SK-N-SH (cell line): Measurements from ENCODE around the gene NOC2L. TPM values are rescaled to one million over a fixed set of nuclear protein-coding genes. Genes with fewer than 3 reads are reported as not detected.

Source experiments
- CTCF ChIA-PET: fragments of 300-600, 350-600 bp; formaldehyde crosslinking; extraction: SDS; loops from one replicate; lab custom pipeline; 2021; lab: Yijun Ruan, JAX
- POLR2A ChIA-PET: fragments of 350-600 bp; sonication (Branson Sonifier 250); formaldehyde crosslinking; extraction: SDS; loops from one replicate; lab custom pipeline; 2020; ENCODE audit warnings: antibody characterized with exemption, inconsistent platforms; lab: Yijun Ruan, JAX
- DNase-seq: peaks from one replicate; pipeline ENCODE4 v3.0.0; 2012
- H2AFZ ChIP-seq: fragments of 200-600 bp; sonication (generic); 2 replicates; pipeline ENCODE4 v1.8.1; 2016; ENCODE audit warnings: antibody characterized with exemption, mild to moderate bottlenecking, low read depth
- H3F3A ChIP-seq: fragments of 200-600 bp; sonication (generic); replicated peaks from 2 replicates; pipeline ENCODE3; 2016; ENCODE audit warnings: antibody characterized with exemption, mild to moderate bottlenecking; ENCODE audit not compliant: insufficient read depth
- H3K27ac ChIP-seq, 2 experiments: fragments of 200-500 bp in 1 of 2; fragments of 200-600 bp in 1 of 2; sonication (Bioruptor generic) in 1 of 2; sonication (generic), shearing (Covaris generic) in 1 of 2; 2 replicates each; pipeline versions ENCODE4 v1.5.1 to v1.6.1; 2014 to 2016; ENCODE audit warnings: low read depth in 2 of 2, inconsistent platforms in 1 of 2, low read length in 1 of 2, mild to moderate bottlenecking in 1 of 2, mixed read lengths in 1 of 2
- H3K27me3 ChIP-seq: fragments of 200-600 bp; sonication (generic), shearing (Covaris generic); 2 replicates; pipeline ENCODE4 v1.6.1; 2016; ENCODE audit warnings: mixed run types; ENCODE audit not compliant: insufficient read depth
- H3K36me3 ChIP-seq, 2 experiments: fragments of 200-500 bp in 1 of 2; fragments of 200-600 bp in 1 of 2; sonication (Bioruptor generic) in 1 of 2; sonication (generic) in 1 of 2; replicated peaks in 1 of 2; 2 replicates each; pipeline versions ENCODE3 to v1.5.1; 2014 to 2016; ENCODE audit warnings: low read length in 1 of 2, mild to moderate bottlenecking in 1 of 2; ENCODE audit not compliant: insufficient read depth in 2 of 2, control insufficient read depth in 1 of 2
- H3K4me1 ChIP-seq, 2 experiments: fragments of 200-500 bp in 1 of 2; fragments of 200-600 bp in 1 of 2; sonication (Bioruptor generic) in 1 of 2; sonication (generic), shearing (Covaris generic) in 1 of 2; 2 replicates each; pipeline versions ENCODE4 v1.5.1 to v1.6.1; 2014 to 2016; ENCODE audit warnings: low read depth in 1 of 2, low read length in 1 of 2, mixed run types in 1 of 2; ENCODE audit not compliant: insufficient read depth in 2 of 2, control insufficient read depth in 1 of 2
- H3K4me2 ChIP-seq: fragments of 200-600 bp; sonication (generic), shearing (Covaris generic); 2 replicates; pipeline ENCODE4 v1.6.1; 2017; ENCODE audit warnings: mixed run types
- H3K4me3 ChIP-seq, 2 experiments: fragments of 200-500 bp in 1 of 2; fragments of 200-600 bp in 1 of 2; sonication (Bioruptor generic) in 1 of 2; sonication (generic), shearing (Covaris generic) in 1 of 2; 2 replicates each; pipeline versions ENCODE4 v1.5.1 to v1.8.1; 2014 to 2016; ENCODE audit warnings: low read depth in 2 of 2, inconsistent platforms in 1 of 2, low read length in 1 of 2, mild to moderate bottlenecking in 1 of 2, mixed read lengths in 1 of 2, moderate library complexity in 1 of 2
- H3K79me2 ChIP-seq: fragments of 200-600 bp; sonication (generic); 2 replicates; pipeline ENCODE4 v1.8.1; 2017; ENCODE audit warnings: mild to moderate bottlenecking; ENCODE audit not compliant: insufficient read depth
- H3K9ac ChIP-seq: fragments of 200-600 bp; sonication (generic); 2 replicates; pipeline ENCODE4 v1.6.1; 2017; ENCODE audit warnings: mixed run types
- H3K9me2 ChIP-seq: fragments of 200-600 bp; sonication (generic); 2 replicates; pipeline ENCODE4 v1.6.1; 2017; ENCODE audit warnings: mixed run types
- H3K9me3 ChIP-seq: fragments of 200-600 bp; sonication (generic); 2 replicates; pipeline ENCODE4 v1.6.1; 2017; ENCODE audit warnings: mixed run types, mild to moderate bottlenecking, moderate library complexity
- H4K20me1 ChIP-seq: fragments of 200-600 bp; sonication (generic); 2 replicates; pipeline ENCODE4 v1.6.1; 2017; ENCODE audit warnings: mild to moderate bottlenecking, mixed run types; ENCODE audit not compliant: insufficient read depth
- ELF1 ChIP-seq: IDR thresholded peaks from 2 replicates; pipeline ENCODE4 v1.4.0; 2012
- FOXJ3 ChIP-seq: sonication (generic); formaldehyde crosslinking; IDR thresholded peaks from 2 replicates; pipeline ENCODE4 v1.5.1; 2020; ENCODE audit warnings: mild to moderate bottlenecking, missing genetic modification reagents
- GABPA ChIP-seq: IDR thresholded peaks from 2 replicates; pipeline ENCODE4 v1.4.0; 2012; ENCODE audit warnings: low read depth, mild to moderate bottlenecking
- MEF2A ChIP-seq: IDR thresholded peaks from 2 replicates; pipeline ENCODE4 v1.4.0; 2012; ENCODE audit warnings: low read depth, borderline replicate concordance
- MXI1 ChIP-seq: IDR thresholded peaks from 2 replicates; pipeline ENCODE4 v1.6.1; 2012; ENCODE audit warnings: mild to moderate bottlenecking, low read depth, low read length, improper control_type of control experiment
- NRF1 ChIP-seq: IDR thresholded peaks from 2 replicates; pipeline ENCODE4 v1.6.1; 2012; ENCODE audit warnings: low read depth, mild to moderate bottlenecking, low read length
- POLR2AphosphoS5 ChIP-seq: IDR thresholded peaks from 2 replicates; pipeline ENCODE4 v1.6.1; 2012; ENCODE audit warnings: low read depth, low read length
- RCOR1 ChIP-seq: fragments of 150-350 bp; IDR thresholded peaks from 2 replicates; pipeline ENCODE4 v1.6.1; 2017; ENCODE audit warnings: antibody characterized with exemption, low read length
- SIN3A ChIP-seq: IDR thresholded peaks from 2 replicates; pipeline ENCODE4 v1.6.1; 2012; ENCODE audit warnings: low read depth, mild to moderate bottlenecking, low read length, moderate library complexity, borderline replicate concordance
- SMC3 ChIP-seq: IDR thresholded peaks from 2 replicates; pipeline ENCODE4 v1.6.1; 2012; ENCODE audit warnings: low read depth, low read length, improper control_type of control experiment
- TAF1 ChIP-seq: IDR thresholded peaks from 2 replicates; pipeline ENCODE4 v1.6.1; 2012; ENCODE audit warnings: low read depth, mild to moderate bottlenecking, low read length, moderate library complexity, borderline replicate concordance
- TEAD4 ChIP-seq: IDR thresholded peaks from 2 replicates; pipeline ENCODE4 v1.4.0; 2012; ENCODE audit warnings: mild to moderate bottlenecking, borderline replicate concordance; ENCODE audit not compliant: insufficient read depth
- YY1 ChIP-seq: IDR thresholded peaks from 2 replicates; pipeline ENCODE4 v1.4.0; 2012; ENCODE audit warnings: low read depth, mild to moderate bottlenecking
- WGBS: methylation state at CpG from one replicate; pipeline ENCODE4 v1.1.6; 2017; ENCODE audit warnings: low lambda C conversion rate; 5-methylcytosine and 5-hydroxymethylcytosine counted together
- polyA plus RNA-seq, 3 experiments: library from polyadenylated mRNA; depleted of rRNA; stranded (reverse); fragments of >200 nt; gene quantifications; 2 replicates each; pipeline ENCODE4 v1.2.3, GENCODE V29; 2012
- TF ChIP-seq, protein P1 (sequence below): IDR thresholded peaks from 2 replicates; pipeline ENCODE4 v1.4.0; 2012; ENCODE audit warnings: low read depth, borderline replicate concordance
- TF ChIP-seq, protein P2 (sequence below): fragments of 150-350 bp; IDR thresholded peaks from 2 replicates; pipeline ENCODE4 v1.6.1; 2017; ENCODE audit warnings: antibody characterized with exemption, low read length, low read depth, borderline replicate concordance
- TF ChIP-seq, protein P3 (sequence below): IDR thresholded peaks from 2 replicates; pipeline ENCODE4 v1.4.0; 2012; ENCODE audit warnings: low read depth, borderline replicate concordance
- TF ChIP-seq, protein P4 (sequence below): fragments of 200-600 bp; sonication (generic); IDR thresholded peaks from 2 replicates; pipeline ENCODE4 v1.6.1; 2017; ENCODE audit warnings: antibody characterized with exemption, mild to moderate bottlenecking, moderate library complexity
- TF ChIP-seq, protein P5 (sequence below): IDR thresholded peaks from 2 replicates; pipeline ENCODE4; 2012
- TF ChIP-seq, protein P6 (sequence below): IDR thresholded peaks from 2 replicates; pipeline ENCODE4 v1.4.0; 2012; ENCODE audit warnings: low read depth

The NOC2L gene
- polyA plus RNA-seq, 1 of the 3 experiments (the other 2 are of a cell fraction), result 124 TPM

DNA sequence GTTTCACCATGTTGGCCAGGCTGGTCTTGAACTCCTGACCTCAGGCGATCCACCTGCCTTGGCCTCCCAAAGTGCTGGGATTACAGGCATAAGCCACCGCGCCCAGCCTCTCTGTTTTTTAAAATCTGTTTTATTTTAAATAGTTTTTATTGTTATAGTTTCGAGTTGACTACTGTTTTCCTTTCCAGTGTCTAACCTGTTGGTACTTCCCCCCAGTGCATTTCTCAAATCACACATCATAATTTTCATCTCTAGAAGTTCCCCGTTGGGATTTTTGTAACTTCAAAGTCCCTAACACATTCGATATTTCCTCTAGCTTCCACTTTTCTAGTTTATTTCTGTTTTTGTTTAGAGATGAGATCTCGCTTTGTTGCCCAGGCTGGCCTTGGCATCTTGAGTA lies 33.3 kb upstream of the NOC2L start:
- H4K20me1 ChIP-seq, result no peaks in the 10 kb centered on the region
- H3K79me2 ChIP-seq, result no peaks in the 10 kb centered on the region
- H3K9me2 ChIP-seq, result no peaks in the 10 kb centered on the region
- no peak overlapping the region for H3K4me2 ChIP-seq
- H3K4me1 ChIP-seq, result peaks cover 0 to 3% of the 10 kb centered on the region in 2 experiments; a peak in 1 of 4 replicates
- ChIA-PET POLR2A (no interaction called here), CTCF (interaction anchor here (0.8 to 13.2 kb wide), 8 partner anchors 9 to 129 kb away, joined by 3 to 246 read pairs (median 5); partner anchors contain the start of gene PERM1)
- 73% methylated on average over 7 of the region's 7 CpGs for WGBS
- H3K4me3 ChIP-seq, result no peak overlapping the region
- no peaks in the 10 kb centered on the region for H3F3A ChIP-seq
- H3K27me3 ChIP-seq, result peaks cover 14% of the 10 kb centered on the region; the same call in 1 of the 2 replicates
- TF ChIP-seq SIN3A (no peak), GABPA (no peak), POLR2AphosphoS5 (no peak), YY1 (no peak)
- TF ChIP-seq, protein P1, sequence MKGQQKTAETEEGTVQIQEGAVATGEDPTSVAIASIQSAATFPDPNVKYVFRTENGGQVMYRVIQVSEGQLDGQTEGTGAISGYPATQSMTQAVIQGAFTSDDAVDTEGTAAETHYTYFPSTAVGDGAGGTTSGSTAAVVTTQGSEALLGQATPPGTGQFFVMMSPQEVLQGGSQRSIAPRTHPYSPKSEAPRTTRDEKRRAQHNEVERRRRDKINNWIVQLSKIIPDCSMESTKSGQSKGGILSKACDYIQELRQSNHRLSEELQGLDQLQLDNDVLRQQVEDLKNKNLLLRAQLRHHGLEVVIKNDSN, result no peak
- TF ChIP-seq, protein P2, sequence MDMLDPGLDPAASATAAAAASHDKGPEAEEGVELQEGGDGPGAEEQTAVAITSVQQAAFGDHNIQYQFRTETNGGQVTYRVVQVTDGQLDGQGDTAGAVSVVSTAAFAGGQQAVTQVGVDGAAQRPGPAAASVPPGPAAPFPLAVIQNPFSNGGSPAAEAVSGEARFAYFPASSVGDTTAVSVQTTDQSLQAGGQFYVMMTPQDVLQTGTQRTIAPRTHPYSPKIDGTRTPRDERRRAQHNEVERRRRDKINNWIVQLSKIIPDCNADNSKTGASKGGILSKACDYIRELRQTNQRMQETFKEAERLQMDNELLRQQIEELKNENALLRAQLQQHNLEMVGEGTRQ, result no peak
- TF ChIP-seq, protein P3, sequence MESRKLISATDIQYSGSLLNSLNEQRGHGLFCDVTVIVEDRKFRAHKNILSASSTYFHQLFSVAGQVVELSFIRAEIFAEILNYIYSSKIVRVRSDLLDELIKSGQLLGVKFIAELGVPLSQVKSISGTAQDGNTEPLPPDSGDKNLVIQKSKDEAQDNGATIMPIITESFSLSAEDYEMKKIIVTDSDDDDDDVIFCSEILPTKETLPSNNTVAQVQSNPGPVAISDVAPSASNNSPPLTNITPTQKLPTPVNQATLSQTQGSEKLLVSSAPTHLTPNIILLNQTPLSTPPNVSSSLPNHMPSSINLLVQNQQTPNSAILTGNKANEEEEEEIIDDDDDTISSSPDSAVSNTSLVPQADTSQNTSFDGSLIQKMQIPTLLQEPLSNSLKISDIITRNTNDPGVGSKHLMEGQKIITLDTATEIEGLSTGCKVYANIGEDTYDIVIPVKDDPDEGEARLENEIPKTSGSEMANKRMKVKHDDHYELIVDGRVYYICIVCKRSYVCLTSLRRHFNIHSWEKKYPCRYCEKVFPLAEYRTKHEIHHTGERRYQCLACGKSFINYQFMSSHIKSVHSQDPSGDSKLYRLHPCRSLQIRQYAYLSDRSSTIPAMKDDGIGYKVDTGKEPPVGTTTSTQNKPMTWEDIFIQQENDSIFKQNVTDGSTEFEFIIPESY, result no peak
- TF ChIP-seq, protein P4, sequence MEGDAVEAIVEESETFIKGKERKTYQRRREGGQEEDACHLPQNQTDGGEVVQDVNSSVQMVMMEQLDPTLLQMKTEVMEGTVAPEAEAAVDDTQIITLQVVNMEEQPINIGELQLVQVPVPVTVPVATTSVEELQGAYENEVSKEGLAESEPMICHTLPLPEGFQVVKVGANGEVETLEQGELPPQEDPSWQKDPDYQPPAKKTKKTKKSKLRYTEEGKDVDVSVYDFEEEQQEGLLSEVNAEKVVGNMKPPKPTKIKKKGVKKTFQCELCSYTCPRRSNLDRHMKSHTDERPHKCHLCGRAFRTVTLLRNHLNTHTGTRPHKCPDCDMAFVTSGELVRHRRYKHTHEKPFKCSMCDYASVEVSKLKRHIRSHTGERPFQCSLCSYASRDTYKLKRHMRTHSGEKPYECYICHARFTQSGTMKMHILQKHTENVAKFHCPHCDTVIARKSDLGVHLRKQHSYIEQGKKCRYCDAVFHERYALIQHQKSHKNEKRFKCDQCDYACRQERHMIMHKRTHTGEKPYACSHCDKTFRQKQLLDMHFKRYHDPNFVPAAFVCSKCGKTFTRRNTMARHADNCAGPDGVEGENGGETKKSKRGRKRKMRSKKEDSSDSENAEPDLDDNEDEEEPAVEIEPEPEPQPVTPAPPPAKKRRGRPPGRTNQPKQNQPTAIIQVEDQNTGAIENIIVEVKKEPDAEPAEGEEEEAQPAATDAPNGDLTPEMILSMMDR, result no peak
- peaks cover 4% of the 10 kb centered on the region; the same call in 1 of the 2 replicates for H3K9me3 ChIP-seq
- no peak overlapping the region for H3K27ac ChIP-seq
- H3K9ac ChIP-seq, result no peak overlapping the region
- no peaks in the 10 kb centered on the region for H3K36me3 ChIP-seq
- no peak for DNase-seq
- no peak overlapping the region for H2AFZ ChIP-seq

DNA sequence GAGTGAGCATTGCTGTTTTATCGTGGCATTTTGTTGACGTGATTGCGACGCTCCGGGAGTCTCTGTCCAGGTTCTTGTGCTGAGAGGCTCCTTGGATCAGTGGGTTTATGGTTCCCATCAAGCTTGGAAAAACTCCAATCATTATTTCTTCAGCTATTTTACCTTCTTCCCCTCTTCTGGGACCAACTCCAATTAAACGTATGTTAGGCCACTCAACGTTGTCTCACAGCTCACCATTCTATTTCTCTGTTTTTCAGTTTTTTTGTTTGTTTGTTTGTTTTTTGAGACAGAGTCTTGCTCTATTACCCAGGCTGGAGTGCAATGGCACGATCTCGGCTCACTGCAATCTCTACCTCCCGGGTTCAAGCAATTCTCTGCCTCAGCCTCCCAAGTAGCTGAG lies 32.8 kb upstream of the NOC2L start:
- Histone ChIP-seq H3K79me2 (no peaks in the 10 kb centered on the region), H3K27ac (no peak overlapping the region), H3F3A (no peaks in the 10 kb centered on the region), H3K36me3 (no peaks in the 10 kb centered on the region), H3K27me3 (peaks cover 16% of the 10 kb centered on the region; the same call in 1 of the 2 replicates), H3K4me3 (no peak overlapping the region), H3K9me2 (no peaks in the 10 kb centered on the region), H3K4me1 (peaks cover 0 to 3% of the 10 kb centered on the region in 2 experiments; a peak in 1 of 4 replicates), H3K4me2 (no peak overlapping the region), H4K20me1 (no peaks in the 10 kb centered on the region), H3K9ac (no peak overlapping the region), H2AFZ (no peak overlapping the region), H3K9me3 (peaks cover 4% of the 10 kb centered on the region; the same call in 1 of the 2 replicates)
- CTCF ChIA-PET, result interaction anchor here (0.9 to 13.2 kb wide), 7 partner anchors 9 to 130 kb away, joined by 3 to 246 read pairs (median 6); partner anchors contain the start of gene PERM1
- POLR2A ChIA-PET, result no interaction called here
- 90% methylated on average over 10 of the region's 10 CpGs for WGBS
- DNase-seq, result no peak
- TF ChIP-seq, protein P2, result no peak
- TF ChIP-seq FOXJ3 (CRISPR knock-in tag), result no peak
- no peak for TF ChIP-seq SMC3
- TF ChIP-seq MXI1, result no peak
- TF ChIP-seq TEAD4, result no peak
- TF ChIP-seq, protein P5, sequence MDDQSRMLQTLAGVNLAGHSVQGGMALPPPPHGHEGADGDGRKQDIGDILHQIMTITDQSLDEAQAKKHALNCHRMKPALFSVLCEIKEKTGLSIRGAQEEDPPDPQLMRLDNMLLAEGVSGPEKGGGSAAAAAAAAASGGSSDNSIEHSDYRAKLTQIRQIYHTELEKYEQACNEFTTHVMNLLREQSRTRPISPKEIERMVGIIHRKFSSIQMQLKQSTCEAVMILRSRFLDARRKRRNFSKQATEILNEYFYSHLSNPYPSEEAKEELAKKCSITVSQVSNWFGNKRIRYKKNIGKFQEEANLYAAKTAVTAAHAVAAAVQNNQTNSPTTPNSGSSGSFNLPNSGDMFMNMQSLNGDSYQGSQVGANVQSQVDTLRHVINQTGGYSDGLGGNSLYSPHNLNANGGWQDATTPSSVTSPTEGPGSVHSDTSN, result no peak
- no peak for TF ChIP-seq TAF1
- TF ChIP-seq MEF2A, result no peak
- TF ChIP-seq YY1, result no peak
- TF ChIP-seq SIN3A, result no peak
- no peak for TF ChIP-seq RCOR1
- TF ChIP-seq, protein P6, sequence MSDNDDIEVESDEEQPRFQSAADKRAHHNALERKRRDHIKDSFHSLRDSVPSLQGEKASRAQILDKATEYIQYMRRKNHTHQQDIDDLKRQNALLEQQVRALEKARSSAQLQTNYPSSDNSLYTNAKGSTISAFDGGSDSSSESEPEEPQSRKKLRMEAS, result no peak
- no peak for TF ChIP-seq ELF1
- TF ChIP-seq NRF1, result no peak
- no peak for TF ChIP-seq POLR2AphosphoS5
